HT-29 (cell line): ENCODE measurements around the gene TAMALIN. TPM values are rescaled to one million over a fixed set of nuclear protein-coding genes. Genes with fewer than 3 reads are reported as not detected.

ENCODE experiments used
- DNase-seq: peaks from one replicate; pipeline ENCODE4 v3.0.0-alpha.2; 2015; ENCODE audit warnings: low spot score
- total RNA-seq: library from RNA; depleted of rRNA; stranded (reverse); fragments of >200 nt; shearing (Covaris generic); gene quantifications from 2 replicates; pipeline ENCODE4 v1.2.3, GENCODE V29; 2014

The TAMALIN gene
- total RNA-seq, 1 experiment from 2014 or later, result 0.05 TPM

DNA sequence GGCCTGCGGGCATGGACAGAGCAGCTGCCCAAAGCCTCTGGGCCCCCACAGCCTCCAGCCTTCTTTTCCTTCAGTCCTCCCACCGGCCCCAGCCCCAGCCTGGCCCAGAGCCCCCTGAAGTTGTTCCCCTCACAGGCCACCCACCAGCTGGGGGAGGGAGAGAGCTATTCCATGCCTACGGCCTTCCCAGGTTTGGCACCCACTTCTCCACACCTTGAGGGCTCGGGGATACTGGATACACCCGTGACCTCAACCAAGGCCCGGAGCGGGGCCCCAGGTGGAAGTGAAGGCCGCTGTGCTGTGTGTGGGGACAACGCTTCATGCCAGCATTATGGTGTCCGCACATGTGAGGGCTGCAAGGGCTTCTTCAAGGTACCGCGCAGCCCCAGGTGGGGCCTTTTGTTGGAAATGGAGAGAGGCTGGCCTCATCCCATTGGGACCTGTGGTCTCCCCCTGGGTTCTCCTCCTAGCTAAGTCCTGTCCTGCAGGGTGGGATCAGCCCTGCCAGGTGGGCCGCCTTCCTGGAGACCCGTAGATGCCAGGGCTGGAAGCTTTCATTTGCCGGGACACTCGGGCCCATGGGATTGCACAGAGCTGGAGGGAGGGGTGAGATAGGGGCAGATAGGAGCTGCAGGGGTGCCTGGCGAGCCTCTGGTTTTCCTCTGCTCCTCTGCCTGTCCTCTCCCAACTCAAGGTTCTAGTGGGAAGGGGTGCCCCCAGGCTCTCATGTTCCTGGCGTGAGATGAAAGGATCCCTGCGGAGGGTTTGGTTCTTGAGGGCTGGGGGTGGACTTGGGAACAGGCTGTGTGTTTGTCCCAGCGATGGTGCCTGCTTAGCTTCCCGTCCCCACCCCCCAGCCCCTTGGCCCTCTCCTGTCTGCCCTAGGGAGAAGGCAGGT, 48.3 kb downstream of the TAMALIN start:
- no peak for DNase-seq

- DNase-seq, result no peak
Observed at GRCh38 chr12:52055731-52056711, 49.3 kb downstream of the TAMALIN start.

DNA sequence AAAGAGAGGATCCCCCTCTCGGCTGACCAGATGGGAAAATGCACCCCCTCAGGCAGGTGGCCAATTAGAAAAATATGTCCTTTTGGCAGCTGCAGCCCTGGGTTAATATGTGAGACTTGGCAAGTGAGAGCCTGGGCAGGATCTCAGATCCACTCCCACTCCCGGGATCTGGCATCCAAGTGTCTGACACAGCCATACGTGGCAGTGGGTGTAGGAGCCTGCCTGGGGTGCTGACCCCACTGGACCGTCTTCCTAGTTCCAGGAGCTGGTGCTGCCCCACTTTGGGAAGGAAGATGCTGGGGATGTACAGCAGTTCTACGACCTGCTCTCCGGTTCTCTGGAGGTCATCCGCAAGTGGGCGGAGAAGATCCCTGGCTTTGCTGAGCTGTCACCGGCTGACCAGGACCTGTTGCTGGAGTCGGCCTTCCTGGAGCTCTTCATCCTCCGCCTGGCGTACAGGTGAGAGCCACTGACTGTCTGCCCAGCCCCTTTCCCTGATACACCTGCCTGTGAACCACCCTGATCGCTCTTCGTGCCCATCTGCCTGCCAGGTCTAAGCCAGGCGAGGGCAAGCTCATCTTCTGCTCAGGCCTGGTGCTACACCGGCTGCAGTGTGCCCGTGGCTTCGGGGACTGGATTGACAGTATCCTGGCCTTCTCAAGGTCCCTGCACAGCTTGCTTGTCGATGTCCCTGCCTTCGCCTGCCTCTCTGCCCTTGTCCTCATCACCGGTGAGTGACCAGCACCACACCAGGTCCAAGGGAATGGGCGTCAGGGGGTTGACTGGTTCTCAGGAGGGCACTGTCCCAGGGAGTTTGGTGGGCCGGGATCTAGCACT, 50.3 kb downstream of the TAMALIN start:
- no peak for DNase-seq

DNA sequence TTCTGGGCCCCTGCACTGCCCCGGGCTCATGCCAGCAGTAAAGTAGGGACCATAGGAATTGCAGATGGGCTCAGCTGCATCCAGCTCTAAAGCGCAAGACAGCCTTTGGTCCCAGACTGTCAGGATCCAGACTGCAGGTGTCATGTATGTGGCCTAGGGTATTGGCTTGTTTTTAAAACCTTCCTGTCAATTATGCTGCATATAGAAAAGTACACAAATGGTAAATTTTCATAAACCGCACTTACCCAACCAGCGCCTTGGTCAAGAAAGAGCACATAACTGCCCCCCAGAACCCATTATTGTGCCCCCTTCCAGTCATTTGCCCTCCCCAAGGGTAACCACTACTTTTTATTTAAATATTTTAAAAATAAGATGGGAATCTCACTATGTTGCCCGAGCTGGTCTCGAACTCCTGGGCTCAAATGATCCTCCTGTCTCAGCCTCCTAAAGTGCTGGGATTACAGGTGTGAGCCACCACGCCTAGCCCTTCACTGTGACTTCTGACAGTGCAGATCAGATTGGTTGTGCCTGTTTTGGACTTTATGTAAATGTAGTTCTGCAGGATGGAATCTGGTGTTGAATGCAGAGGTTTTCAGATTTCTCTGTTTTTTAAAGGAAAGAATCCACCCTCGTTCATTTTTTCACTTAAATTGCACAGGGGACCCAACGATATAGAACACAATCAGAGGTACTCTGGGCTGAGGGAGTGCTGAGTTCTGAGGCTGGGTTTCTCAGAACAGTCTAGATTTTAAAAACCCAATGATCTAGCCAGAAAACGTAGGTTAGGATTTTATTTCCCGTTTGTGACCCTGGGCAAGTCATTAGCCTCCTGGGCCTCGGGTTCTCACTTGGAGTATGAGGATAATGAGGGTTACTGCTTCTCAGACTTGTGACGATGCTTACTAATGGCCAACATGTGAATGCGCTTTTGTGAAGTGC, 51.2 kb downstream of the TAMALIN start:
- DNase-seq, result no peak

DNA sequence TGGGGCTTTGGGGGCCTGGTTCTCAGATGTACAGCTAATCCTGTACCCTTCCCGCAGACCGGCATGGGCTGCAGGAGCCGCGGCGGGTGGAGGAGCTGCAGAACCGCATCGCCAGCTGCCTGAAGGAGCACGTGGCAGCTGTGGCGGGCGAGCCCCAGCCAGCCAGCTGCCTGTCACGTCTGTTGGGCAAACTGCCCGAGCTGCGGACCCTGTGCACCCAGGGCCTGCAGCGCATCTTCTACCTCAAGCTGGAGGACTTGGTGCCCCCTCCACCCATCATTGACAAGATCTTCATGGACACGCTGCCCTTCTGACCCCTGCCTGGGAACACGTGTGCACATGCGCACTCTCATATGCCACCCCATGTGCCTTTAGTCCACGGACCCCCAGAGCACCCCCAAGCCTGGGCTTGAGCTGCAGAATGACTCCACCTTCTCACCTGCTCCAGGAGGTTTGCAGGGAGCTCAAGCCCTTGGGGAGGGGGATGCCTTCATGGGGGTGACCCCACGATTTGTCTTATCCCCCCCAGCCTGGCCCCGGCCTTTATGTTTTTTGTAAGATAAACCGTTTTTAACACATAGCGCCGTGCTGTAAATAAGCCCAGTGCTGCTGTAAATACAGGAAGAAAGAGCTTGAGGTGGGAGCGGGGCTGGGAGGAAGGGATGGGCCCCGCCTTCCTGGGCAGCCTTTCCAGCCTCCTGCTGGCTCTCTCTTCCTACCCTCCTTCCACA, 52.0 kb downstream of the TAMALIN start:
- DNase-seq, result no peak

DNA sequence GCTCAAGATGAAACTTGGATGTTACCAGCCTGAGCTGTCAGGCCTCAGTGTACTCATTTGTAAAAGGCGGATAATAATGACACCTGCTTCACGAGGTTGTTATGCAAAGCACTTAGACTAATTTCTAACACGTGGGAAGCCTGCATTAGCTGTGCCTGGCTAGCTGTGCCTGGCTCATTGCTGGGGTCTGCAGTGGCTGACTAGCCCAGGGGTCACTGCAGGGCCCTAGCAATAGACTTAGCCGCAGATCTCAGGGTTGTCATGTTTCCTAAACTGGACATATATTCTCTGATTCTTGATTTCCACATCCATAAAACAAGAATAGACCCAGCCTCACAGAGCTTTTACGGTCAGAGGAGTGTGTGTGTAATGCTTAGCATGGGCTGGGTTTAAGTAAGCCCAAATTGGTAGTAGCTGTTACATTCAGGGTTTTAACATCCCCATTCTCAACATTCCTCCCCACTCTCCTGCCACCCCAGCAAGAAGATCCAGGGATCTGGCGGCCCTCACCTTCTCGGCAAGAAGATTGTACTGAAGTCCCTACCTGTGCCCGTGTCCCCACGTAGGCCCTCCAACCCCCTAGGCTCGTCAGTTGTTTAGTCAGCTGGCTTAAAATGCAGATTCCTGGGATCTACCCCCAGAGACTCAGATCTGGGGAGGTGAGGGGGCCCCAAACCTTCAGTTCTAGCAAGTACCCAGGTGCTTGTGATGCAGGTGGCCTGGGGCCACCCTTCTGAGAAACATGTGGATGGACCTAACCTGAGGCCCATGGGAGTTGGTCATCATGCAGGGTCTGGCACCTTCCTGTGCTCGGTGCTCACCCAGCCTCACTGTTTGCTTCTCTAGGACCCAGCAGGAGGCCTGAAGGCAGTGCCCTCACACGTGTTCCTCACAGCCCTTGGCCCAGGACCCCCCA, 53.1 kb downstream of the TAMALIN start:
- no peak for DNase-seq

- no peak for DNase-seq
Observed at GRCh38 chr12:52060498-52061177, 53.9 kb downstream of the TAMALIN start.

- DNase-seq, result no peak
Observed at GRCh38 chr12:52061470-52062166, 54.9 kb downstream of the TAMALIN start.

GRCh38 chr12:52062167-52063081, 55.7 kb downstream of the TAMALIN start:
- no peak for DNase-seq

- no peak for DNase-seq
Observed at GRCh38 chr12:52063082-52063924, 56.6 kb downstream of the TAMALIN start.

GRCh38 chr12:52063981-52064649, 57.4 kb downstream of the TAMALIN start:
- DNase-seq, result no peak
